Stimulated activated naive CD4-positive, alpha-beta T cell treated with Interleukin-2 at 50 U/mL for 16 hours (primary cell): Measurements from ENCODE around the gene LIN7B.

ENCODE experiments used
- DNase-seq: peaks from one replicate; lab custom pipeline; 2025; lab: John Stamatoyannopoulos, UW

Gene LIN7B

GRCh38 chr19:49094505-49095482 is 19.4 kb upstream of the LIN7B start:
- DNase-seq, result no peak

- peak; percentile 57 for DNase-seq
Observed at GRCh38 chr19:49097453-49098288, 16.5 kb upstream of the LIN7B start.

GRCh38 chr19:49098795-49099194 is 15.4 kb upstream of the LIN7B start:
- DNase-seq, result no peak

DNA sequence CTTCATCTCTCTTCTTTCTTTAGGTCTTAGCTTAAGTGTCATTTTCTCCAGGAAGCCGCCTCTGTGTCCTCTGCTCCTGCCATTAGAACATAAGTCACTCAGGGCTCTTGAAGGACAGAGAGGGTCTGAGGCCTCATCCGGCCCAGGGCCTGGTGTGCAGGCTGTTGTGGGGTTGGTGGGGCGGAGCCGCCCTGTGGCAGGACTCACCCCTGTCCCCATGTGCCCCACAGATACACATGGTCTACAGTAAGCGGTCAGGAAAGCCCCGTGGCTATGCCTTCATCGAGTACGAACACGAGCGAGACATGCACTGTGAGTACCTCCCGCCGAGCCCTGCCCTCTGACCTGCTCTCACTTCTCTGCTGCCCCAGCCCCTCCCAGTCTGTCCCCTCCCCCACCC is 13.0 kb upstream of the LIN7B start:
- no peak for DNase-seq

- DNase-seq, result no peak
Observed at GRCh38 chr19:49102303-49102702, 11.9 kb upstream of the LIN7B start.

DNA sequence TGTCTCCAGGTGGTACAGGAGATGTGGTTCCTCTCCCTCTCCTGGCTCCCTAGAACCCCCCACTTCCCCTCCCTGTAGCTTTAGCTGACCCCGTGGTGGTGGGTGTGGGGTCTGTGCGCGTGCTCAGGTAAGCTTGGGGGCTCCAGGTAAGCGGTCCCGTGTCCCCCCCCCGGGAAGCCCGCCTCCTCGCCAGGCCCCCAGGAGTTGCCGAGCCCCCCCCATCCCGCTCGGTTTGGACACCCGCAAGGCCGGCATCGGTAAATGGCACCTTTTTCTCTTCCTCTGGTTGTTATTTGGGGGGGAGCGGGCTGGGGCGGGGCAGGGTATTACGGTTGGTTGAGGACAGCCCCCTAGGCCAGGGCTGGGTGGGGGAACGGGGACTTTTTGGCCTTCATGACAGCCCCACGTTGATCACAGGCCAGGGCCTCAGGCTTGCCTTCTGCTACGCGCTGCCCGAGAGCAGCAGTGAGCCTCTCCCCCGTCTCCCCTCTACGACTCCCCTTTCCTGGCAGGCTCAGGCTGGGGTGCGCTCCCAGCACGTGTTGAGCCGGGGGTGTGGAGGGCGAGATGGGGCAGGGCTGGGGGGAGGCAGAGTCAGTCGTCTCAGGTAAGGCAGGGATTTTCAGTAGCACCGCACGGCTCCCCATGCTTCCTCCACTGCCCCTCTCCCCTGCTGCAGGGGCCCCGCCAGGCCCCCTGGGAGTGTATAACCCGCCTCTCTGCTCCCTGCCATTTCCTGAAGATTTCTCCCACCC is 10.7 kb upstream of the LIN7B start:
- no peak for DNase-seq

GRCh38 chr19:49104229-49104864 is 9.8 kb upstream of the LIN7B start:
- DNase-seq, result no peak

DNA sequence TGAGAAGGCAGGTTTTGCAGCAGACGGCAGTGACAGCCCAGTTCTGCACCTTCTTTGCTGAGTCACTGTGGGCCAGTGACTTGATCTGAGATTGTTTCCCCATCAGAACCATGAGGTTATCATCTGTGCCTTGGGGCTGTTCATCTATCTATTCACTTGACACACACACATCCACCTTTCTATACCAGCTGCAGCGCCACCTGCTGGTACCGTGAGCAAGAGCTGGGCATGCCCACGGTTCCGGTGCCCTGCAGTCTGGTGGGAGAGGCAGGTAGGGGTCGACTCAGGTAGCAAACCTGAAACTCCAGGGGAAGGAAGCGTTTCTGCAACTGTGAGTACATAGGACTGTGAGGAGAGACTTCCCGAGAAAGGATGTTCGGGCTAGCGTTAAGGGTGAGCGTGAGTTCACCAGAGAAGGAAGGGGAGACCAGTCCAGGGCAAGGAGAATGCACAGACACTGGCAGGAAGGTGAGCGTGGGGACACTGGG is 7.5 kb upstream of the LIN7B start:
- DNase-seq, result peak; percentile 57

DNA sequence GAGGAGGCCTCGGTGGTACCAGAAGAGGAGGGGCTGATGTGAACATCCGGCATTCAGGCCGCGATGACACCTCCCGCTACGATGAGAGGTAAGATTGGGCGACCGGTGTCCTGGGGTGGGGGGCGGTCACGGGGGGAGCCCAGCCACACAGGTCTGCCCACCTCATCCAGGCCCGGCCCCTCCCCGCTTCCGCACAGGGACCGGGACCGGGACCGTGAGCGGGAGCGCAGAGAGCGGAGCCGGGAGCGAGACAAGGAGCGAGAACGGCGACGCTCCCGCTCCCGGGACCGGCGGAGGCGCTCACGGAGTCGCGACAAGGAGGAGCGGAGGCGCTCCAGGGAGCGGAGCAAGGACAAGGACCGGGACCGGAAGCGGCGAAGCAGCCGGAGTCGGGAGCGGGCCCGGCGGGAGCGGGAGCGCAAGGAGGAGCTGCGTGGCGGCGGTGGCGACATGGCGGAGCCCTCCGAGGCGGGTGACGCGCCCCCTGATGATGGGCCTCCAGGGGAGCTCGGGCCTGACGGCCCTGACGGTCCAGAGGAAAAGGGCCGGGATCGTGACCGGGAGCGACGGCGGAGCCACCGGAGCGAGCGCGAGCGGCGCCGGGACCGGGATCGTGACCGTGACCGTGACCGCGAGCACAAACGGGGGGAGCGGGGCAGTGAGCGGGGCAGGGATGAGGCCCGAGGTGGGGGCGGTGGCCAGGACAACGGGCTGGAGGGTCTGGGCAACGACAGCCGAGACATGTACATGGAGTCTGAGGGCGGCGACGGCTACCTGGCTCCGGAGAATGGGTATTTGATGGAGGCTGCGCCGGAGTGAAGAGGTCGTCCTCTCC is 6.3 kb upstream of the LIN7B start:
- DNase-seq, result no peak

- DNase-seq, result no peak
Observed at GRCh38 chr19:49109051-49109450, 5.1 kb upstream of the LIN7B start.

DNA sequence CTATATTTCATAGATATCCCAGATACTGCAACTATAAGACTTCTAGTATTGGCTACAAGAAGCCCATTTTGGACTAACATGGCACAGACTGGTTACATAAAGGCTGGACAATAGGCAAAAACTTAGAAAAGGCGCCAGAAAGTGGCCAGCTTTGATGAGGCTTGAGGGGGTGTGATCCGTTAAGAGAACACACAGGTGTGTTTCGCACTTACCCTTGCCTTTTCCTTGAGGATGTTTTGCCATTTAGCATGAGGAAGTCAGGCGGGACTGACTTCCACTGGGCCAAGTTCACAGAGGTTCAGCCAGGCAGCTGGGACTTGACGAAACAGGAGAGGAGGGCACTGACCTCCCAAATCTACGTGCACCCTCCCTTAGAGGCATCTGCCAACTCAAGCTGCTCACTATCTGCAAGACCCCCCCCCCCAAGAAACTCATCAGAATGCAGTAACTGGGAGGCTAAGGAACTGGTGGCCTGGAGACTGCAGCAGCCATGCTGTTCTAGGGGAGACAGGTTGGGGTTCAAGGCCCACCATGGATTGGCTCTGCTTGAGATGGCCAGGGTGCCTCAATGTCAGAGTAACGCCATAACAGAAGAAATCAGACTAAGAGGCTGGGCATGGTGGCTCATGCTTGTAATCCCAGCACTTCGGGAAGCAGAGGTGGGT is 4.5 kb upstream of the LIN7B start:
- no peak for DNase-seq

GRCh38 chr19:49110567-49110966 is 3.6 kb upstream of the LIN7B start:
- DNase-seq, result no peak

GRCh38 chr19:49111218-49111998 is 2.8 kb upstream of the LIN7B start:
- no peak for DNase-seq

- DNase-seq, result peak; percentile 21
Observed at GRCh38 chr19:49114630-49115363, 627 bp downstream of the LIN7B start.

- DNase-seq, result no peak
Observed at GRCh38 chr19:49116544-49116943, 2.4 kb downstream of the LIN7B start.

DNA sequence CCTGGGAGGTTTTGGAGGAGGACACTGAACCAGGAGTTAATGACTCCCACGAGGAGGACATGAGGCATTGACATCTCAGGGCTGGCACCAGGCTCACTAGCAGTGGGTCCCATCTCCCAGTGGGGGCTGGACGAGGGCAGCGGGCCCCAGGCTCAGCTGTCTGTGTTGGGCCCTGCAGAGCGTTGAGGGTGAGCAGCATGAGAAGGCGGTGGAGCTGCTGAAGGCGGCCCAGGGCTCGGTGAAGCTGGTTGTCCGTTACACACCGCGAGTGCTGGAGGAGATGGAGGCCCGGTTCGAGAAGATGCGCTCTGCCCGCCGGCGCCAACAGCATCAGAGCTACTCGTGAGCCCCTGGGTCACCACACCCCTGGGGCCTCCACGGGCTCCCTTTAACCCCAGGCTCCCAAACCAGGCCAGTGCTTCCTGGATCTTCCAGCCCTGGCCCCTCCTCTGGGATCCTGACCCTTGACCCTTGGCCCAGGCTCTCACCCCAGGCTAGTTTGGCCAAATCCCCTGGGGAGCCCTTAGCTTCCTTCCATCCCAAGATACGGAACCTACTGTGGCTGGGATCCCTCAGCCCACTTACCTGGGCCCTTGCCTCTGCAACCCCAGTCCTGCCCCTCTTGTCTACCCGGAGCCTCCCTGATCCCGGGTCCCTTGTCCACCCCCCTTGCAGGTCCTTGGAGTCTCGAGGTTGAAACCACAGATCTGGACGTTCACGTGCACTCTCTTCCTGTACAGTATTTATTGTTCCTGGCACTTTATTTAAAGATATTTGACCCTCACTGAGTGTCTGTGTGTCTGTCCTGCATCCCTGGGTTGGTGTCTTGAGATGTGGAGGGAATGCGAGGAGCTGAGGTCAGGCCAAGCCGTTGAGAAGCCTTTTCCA is 3.8 kb downstream of the LIN7B start:
- no peak for DNase-seq
